HG03439 (cell line): Measurements from ENCODE around the gene CCNK.

ENCODE experiments used
- ATAC-seq: cut with Tn5 transposase; IDR thresholded peaks from one replicate; pipeline ENCODE4 v1.9.1; 2021; ENCODE audit warnings: mild to moderate bottlenecking, moderate library complexity; ENCODE audit not compliant: unreplicated experiment

Gene CCNK

GRCh38 chr14:99465288-99465687 lies 15.9 kb upstream of the CCNK start:
- no peak for ATAC-seq

GRCh38 chr14:99466758-99467157 lies 14.5 kb upstream of the CCNK start:
- no peak for ATAC-seq

- no peak for ATAC-seq
Observed at GRCh38 chr14:99467336-99468078, 13.7 kb upstream of the CCNK start.

GRCh38 chr14:99468081-99468480 lies 13.1 kb upstream of the CCNK start:
- ATAC-seq: no peak

GRCh38 chr14:99468836-99469592 lies 12.2 kb upstream of the CCNK start:
- ATAC-seq: no peak

GRCh38 chr14:99471731-99472130 lies 9.5 kb upstream of the CCNK start:
- no peak for ATAC-seq

- no peak for ATAC-seq
Observed at GRCh38 chr14:99472937-99473336, 8.3 kb upstream of the CCNK start.

- ATAC-seq: no peak
Observed at GRCh38 chr14:99473458-99473857, 7.8 kb upstream of the CCNK start.

GRCh38 chr14:99475179-99475578 lies 6.0 kb upstream of the CCNK start:
- no peak for ATAC-seq

- no peak for ATAC-seq
Observed at GRCh38 chr14:99475660-99476059, 5.5 kb upstream of the CCNK start.

GRCh38 chr14:99476864-99477263 lies 4.3 kb upstream of the CCNK start:
- no peak for ATAC-seq

- no peak for ATAC-seq
Observed at GRCh38 chr14:99478128-99478527, 3.1 kb upstream of the CCNK start.

- ATAC-seq: no peak
Observed at GRCh38 chr14:99479160-99479905, 1.9 kb upstream of the CCNK start.

- ATAC-seq: peak; percentile 0
Observed at GRCh38 chr14:99479906-99480869, 1.0 kb upstream of the CCNK start, which contains the start of gene SETD3. Gene SETD3, minus strand, starts transcription at chr14:99480859. Its CDS starts 15,054 bp downstream, at chr14:99465805.

GRCh38 chr14:99481745-99482099 lies 513 bp downstream of the CCNK start:
- ATAC-seq: no peak

- ATAC-seq: no peak
Observed at GRCh38 chr14:99484106-99484505, 2.9 kb downstream of the CCNK start.

GRCh38 chr14:99497341-99497740 lies 16.1 kb downstream of the CCNK start:
- ATAC-seq: no peak

- no peak for ATAC-seq
Observed at GRCh38 chr14:99497894-99498293, 16.7 kb downstream of the CCNK start.

- ATAC-seq: no peak
Observed at GRCh38 chr14:99502989-99503421, 21.8 kb downstream of the CCNK start.

- no peak for ATAC-seq
Observed at GRCh38 chr14:99503848-99504453, 22.7 kb downstream of the CCNK start.
